Measurements from ENCODE around the gene HDLBP.

DNA sequence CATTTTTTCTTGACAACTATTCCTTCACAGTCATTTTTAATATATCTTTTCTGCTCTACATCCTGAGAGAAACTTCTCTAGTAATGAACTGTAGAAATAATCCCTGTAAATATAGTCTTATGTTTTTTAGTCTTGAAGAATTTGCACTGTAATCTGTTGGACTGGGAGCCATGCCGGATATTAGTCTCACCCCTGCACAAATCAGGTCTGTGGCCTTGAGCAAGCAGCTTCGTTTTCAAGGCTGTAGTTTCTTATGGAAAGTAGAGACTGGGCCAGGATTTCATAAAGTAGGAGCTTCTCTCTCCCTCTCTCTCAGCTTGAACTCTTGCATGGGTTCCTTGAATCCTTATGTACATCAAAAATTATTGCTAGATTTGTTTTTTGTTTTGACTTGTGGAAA is 49.3 kb upstream of the HDLBP start:
- TF ChIP-seq CTCF (IDR thresholded peaks at IDR 0.05 in 4 of 5, conservative IDR thresholded peaks at IDR 0.05 in 1 of 5) = no peak
- no peak for TF ChIP-seq POLR2A (IDR thresholded peaks at IDR 0.05)

Data from gastrocnemius medialis (tissue), 4 donors.